Activated CD4-positive, alpha-beta T cell treated with anti-CD3 and anti-CD28 coated beads, Interleukin-10, Interleukin-2, amounts not matched to agents 100 ng/mL and 50 ng/mL, durations not matched to agents 16 hours and 8 hours (primary cell): ENCODE results near the gene TSGA10.
"Not testable (repeated sequence)": the region's sequence is repeated elsewhere in the genome, so short reads cannot be mapped to it uniquely, and the experiment has no call there.

Experiments
- DNase-seq: peaks from one replicate; pipeline ENCODE4 v3.0.0-alpha.2; 2020

Gene TSGA10, protein sequence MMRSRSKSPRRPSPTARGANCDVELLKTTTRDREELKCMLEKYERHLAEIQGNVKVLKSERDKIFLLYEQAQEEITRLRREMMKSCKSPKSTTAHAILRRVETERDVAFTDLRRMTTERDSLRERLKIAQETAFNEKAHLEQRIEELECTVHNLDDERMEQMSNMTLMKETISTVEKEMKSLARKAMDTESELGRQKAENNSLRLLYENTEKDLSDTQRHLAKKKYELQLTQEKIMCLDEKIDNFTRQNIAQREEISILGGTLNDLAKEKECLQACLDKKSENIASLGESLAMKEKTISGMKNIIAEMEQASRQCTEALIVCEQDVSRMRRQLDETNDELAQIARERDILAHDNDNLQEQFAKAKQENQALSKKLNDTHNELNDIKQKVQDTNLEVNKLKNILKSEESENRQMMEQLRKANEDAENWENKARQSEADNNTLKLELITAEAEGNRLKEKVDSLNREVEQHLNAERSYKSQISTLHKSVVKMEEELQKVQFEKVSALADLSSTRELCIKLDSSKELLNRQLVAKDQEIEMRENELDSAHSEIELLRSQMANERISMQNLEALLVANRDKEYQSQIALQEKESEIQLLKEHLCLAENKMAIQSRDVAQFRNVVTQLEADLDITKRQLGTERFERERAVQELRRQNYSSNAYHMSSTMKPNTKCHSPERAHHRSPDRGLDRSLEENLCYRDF

GRCh38 chr2:99154643-99155536, at the start of gene TSGA10, which contains the start of gene LIPT1:
TSS of gene TSGA10 (minus strand) at chr2:99154942. CDS start at chr2:99109439, 45,503 bp downstream.
TSS of gene LIPT1 (plus strand) at chr2:99154967. CDS start at chr2:99161958, 6,991 bp downstream.
- DNase-seq, result peak; percentile 94

GRCh38 chr2:99201959-99202678, 47.4 kb upstream of the TSGA10 start:
- DNase-seq, result no peak

DNA sequence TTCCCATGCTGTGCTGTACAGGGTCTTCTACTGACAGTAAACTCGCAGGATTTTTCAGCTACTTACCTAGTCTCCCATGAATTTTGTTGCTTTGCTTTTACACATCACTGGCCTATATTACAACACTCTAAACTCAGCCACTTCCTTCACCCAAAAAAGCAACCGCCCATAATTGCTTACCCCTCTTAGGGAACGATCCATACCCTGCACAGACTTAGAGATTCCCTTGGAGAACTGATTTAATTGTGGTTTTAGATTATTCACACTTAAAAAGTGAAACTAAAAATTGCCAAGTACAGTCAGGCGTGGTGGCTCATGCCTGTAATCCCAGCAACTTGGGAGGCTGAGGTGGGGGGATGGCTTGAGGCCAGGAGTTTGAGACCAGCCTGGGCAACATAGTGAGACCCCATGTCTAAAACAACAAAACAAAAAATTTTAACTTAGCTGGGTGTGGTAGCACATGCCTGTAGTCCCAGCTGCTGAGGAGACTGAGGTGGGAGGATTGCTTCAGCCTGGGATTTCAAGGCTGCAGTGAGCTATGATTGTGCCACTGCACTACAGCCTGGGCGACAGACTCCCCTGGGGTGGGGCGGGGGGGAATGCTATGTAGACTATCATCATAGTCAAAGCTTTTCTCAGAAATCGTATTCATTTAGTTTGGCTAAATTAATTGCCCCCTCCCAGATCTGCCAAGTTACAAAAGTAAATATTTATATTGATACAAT, 45.5 kb upstream of the TSGA10 start:
- no peak for DNase-seq

GRCh38 chr2:99198103-99198841, 43.5 kb upstream of the TSGA10 start:
- DNase-seq, result no peak

GRCh38 chr2:99192364-99192763, 37.6 kb upstream of the TSGA10 start:
- not testable (repeated sequence) for DNase-seq

DNA sequence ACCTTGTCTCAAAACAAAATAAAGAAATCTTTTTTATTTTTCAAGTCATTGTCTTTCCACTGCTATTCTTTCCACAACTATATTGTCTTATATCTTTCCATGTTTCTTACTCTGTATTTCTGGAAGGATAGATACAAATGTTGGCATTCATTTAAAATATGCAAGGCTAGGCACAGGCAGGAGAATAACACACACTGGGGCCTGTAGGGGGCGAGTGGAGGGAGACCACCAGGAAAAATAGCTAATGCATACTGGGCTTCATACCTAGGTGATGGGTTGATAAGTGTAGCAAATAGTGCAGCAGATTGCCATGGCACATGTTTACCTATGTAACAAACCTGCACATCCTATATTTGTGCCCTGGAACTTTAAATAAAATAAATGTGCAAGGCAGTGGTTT, 35.8 kb upstream of the TSGA10 start:
- DNase-seq, result no peak

- peak; percentile 19 for DNase-seq
Measured at GRCh38 chr2:99188357-99188756, 33.6 kb upstream of the TSGA10 start.

- DNase-seq, result no peak
Measured at GRCh38 chr2:99187011-99187410, 32.3 kb upstream of the TSGA10 start.

GRCh38 chr2:99184811-99185210, 30.1 kb upstream of the TSGA10 start:
- DNase-seq, result no peak

DNA sequence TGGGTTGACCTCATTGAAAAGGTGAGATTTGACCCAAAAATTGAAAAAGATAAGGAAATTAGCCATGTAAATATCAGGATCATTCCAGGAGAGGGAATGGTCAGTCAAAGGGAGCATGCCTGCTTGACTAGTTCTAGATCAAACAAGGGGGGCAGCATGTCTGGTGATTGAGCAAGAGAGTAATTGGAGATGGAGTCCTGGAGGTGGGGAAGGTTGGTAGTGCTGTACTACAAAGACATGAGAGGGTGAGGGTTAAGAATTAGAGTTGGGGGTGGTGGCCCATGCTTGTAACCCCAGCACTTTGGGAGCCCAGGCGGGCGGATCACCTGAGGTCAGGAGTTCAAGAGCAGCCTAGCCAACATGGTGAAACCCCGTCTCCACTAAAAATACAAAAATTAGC, 28.3 kb upstream of the TSGA10 start:
- no peak for DNase-seq

DNA sequence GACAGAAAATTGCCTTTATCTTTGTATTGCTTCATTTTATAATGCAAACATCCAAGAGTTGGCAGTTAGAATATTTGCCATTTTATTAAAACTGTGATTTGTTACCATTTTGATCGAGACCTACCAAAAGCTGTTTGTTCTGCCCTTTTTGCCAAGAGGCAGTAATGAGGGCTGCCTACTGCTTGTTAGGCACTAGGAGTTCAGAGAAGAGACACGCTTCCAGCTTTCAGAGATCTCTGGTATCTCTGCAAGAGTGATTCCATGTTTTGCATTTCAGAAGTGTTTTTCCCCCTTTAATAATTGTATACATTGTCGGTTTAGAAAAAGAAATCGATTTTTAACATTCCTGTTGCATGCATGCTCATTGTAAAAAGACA, 26.9 kb upstream of the TSGA10 start:
- no peak for DNase-seq

GRCh38 chr2:99180755-99181623, 26.2 kb upstream of the TSGA10 start, which contains the start of the genes MITD1 and MRPL30:
TSS of gene MITD1 (minus strand) at chr2:99181058. CDS start at chr2:99180981, 77 bp downstream.
TSS of gene MRPL30 (plus strand) at chr2:99181184. CDS start at chr2:99186204, 5,020 bp downstream.
- peak; percentile 94 for DNase-seq

DNA sequence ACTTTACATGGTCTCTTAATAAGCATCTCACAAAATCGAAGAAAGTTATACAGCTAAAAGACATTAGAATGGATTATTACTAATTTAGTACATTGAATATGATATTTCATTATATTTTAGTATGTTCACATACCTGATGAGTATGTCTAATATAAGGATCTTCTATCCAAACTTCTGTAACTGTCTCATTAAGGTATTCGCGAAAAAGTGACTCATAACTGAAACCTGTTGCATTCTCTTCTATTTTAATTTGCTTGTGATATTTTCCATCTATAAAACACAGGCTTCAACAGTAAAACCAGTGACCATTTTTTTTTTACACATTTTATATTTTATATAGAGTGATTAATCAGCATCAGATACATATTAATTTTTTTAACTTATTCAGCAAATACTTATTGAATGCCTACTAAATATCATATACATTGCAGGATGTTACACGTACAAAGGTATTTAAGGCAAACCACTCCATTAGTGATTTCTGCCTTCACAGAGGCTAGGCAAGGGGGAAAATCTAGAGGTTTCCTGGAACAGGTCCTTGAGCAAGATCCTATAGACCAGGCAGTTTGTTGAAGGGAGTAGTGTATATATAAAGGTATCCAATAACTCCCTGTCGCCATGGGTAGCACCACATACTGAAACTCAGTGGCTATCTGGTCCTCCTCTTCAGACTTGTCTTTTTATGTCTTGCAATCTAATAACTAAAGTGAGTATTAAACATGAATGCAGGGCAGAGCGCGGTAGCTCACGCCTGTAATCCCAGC, 16.8 kb upstream of the TSGA10 start:
- no peak for DNase-seq

GRCh38 chr2:99169534-99169933, 14.8 kb upstream of the TSGA10 start:
- DNase-seq, result peak; percentile 47

DNA sequence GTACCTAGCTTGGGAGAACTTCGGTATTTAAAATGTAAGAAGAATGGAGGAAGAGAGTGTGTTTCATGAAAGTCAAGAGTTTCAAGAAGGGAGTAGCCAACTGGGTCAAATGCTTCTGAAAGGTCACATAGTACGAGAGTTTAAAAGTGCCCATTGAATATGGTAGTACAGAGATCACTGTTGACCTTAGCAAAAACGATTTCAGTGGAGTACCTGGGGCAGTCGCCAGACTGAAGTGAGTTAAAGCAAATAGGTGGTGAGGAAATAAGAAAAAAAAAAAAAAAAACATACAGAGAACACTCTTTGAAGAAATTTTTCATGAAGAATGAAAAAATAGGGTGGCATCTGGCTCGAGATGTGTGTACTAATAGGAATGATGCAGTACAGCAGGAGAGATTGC, 11.5 kb upstream of the TSGA10 start:
- no peak for DNase-seq

- no peak for DNase-seq
Measured at GRCh38 chr2:99159594-99159993, 4.9 kb upstream of the TSGA10 start.

DNA sequence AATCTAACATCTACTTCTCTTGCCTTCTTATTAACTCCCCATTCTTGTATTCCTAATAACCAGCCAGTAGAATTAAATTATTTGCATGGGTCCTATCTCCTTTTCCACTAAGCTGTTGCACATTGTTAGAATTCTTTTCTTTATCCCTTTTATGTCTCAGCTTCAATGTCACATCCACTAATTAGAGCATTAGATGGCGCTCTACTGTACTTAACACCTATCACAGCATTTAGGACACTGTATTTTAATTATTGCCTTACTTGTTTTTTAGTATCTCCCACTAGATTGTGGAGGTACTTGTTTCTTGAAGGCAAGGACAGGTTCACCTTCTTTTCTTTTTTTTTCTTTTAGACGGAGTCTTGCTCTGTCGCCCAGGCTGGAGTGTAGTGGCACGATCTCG, 3.9 kb upstream of the TSGA10 start:
- DNase-seq, result no peak

DNA sequence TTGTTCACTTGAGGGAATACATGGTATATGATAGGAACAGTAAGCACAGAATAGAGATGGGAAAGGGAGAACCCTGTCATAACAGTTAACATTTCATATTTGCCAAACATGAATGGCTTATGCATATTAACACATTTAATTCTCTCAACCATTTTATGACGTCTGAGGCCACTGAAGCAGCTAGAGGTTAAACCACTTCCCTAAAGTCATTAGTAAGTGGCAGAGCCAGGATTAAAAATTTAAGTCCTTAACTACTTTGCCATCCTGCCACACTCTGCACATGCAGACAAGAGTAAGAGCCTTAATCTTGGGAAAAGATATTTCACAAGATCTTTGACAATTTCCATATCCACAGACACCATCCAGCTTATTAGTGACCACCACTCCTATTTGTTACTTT, 2.1 kb upstream of the TSGA10 start:
- DNase-seq, result no peak
